Gastroesophageal sphincter (tissue), 4 donors: ENCODE data around the gene KDM5C. TPM values are rescaled to one million over a fixed set of nuclear protein-coding genes. Genes with fewer than 3 reads are reported as not detected.

Experiments used
- ATAC-seq: fragments of 150-250 bp; one replicate; pipeline ENCODE4 v1.9.1; 2016; ENCODE audit warnings: mild to moderate bottlenecking, moderate library complexity
- H3K27ac ChIP-seq, 4 donors: fragments of 200-600 bp; sonication (generic) in 3 of 4; 1 replicate in 3 of 4; 2 replicates in 1 of 4; pipeline ENCODE4 v1.5.1; 2016 to 2019
- H3K27me3 ChIP-seq: fragments of 200-600 bp; sonication (generic); one replicate; pipeline ENCODE4 v1.5.1; 2019
- H3K36me3 ChIP-seq, 2 donors: fragments of 200-600 bp; sonication (generic); one replicate each; pipeline ENCODE4 v1.5.1; 2019; ENCODE audit warnings: control low read depth in 1 of 2
- H3K4me1 ChIP-seq, 3 donors: fragments of 200-600 bp; sonication (generic); 1 replicate in 2 of 3; 2 replicates in 1 of 3; pipeline ENCODE4 v1.5.1; 2016 to 2019; ENCODE audit warnings: control low read depth in 2 of 3
- H3K4me3 ChIP-seq, 2 donors: fragments of 200-600 bp; sonication (generic); one replicate each; pipeline ENCODE4 v1.5.1; 2019; ENCODE audit warnings: mild to moderate bottlenecking in 1 of 2, moderate library complexity in 1 of 2
- H3K9me3 ChIP-seq, 3 donors: fragments of 200-600 bp; sonication (generic); one replicate each; pipeline ENCODE4 v1.5.1; 2017 to 2019; ENCODE audit warnings: control low read depth in 2 of 3
- CTCF ChIP-seq, 4 experiments: fragments of 200-600 bp in 2 of 4; fragments of 450-650 bp in 2 of 4; sonication (generic) in 1 of 4; IDR thresholded peaks; one replicate each; pipeline ENCODE4 v1.5.1; 2017 to 2019; ENCODE audit warnings: antibody characterized with exemption in 4 of 4, mild to moderate bottlenecking in 2 of 4, moderate library complexity in 2 of 4
- EP300 ChIP-seq: sonication (generic); formaldehyde crosslinking; IDR thresholded peaks from one replicate; pipeline ENCODE4 v1.6.1; 2017; ENCODE audit warnings: antibody characterized with exemption, mild to moderate bottlenecking
- POLR2A ChIP-seq, 2 donors: fragments of 450-650 bp; IDR thresholded peaks; one replicate each; pipeline ENCODE4 v1.6.1; 2017; ENCODE audit warnings: antibody characterized with exemption in 2 of 2, mild to moderate bottlenecking in 2 of 2, moderate library complexity in 1 of 2
- POLR2AphosphoS5 ChIP-seq: sonication (generic); formaldehyde crosslinking; IDR thresholded peaks from one replicate; pipeline ENCODE4 v1.6.1; 2017; ENCODE audit warnings: antibody characterized with exemption
- WGBS, 2 donors: methylation state at CpG; one replicate each; pipeline ENCODE4 v1.1.5; 2018; ENCODE audit warnings: low coverage in 1 of 2; 5-methylcytosine and 5-hydroxymethylcytosine counted together
- total RNA-seq, 4 donors: library from RNA; depleted of rRNA; stranded (reverse); fragments of >200 nt; gene quantifications; one replicate each; pipeline ENCODE4 v1.1.0, GENCODE V29; 2016

KDM5C gene
- total RNA-seq, 4 donors from 2014 or later, result 60.2 to 120 (median 79.7) TPM

GRCh38 chrX:53244610-53245009 is 19.6 kb upstream of the KDM5C start:
- no peaks in the 10 kb centered on the region for H3K27me3 ChIP-seq
- H3K36me3 ChIP-seq, result peaks cover 0 to 46% of the 10 kb centered on the region in 2 donors
- H3K9me3 ChIP-seq, result no peaks in the 10 kb centered on the region
- no peak overlapping the region for H3K4me3 ChIP-seq
- no peak overlapping the region for H3K27ac ChIP-seq
- WGBS, 2 donors, result 40 to 87% methylated on average over 1 of the region's 1 CpG
- ATAC-seq, result no peak
- no peaks in the 10 kb centered on the region for H3K4me1 ChIP-seq
- TF ChIP-seq POLR2AphosphoS5 (no peak), POLR2A (IDR thresholded peaks at IDR 0.05) (no peak), CTCF (IDR thresholded peaks at IDR 0.05) (peak in 1 of 4 experiments; percentile 14)

- H3K4me3 ChIP-seq, result no peak overlapping the region
Observed at GRCh38 chrX:53242310-53242709, 17.3 kb upstream of the KDM5C start.

GRCh38 chrX:53241558-53241957 is 16.6 kb upstream of the KDM5C start:
- Histone ChIP-seq H3K27ac (no peak overlapping the region), H3K36me3 (peaks cover 0 to 63% of the 10 kb centered on the region in 2 donors), H3K9me3 (no peaks in the 10 kb centered on the region), H3K4me1 (no peaks in the 10 kb centered on the region), H3K27me3 (no peaks in the 10 kb centered on the region), H3K4me3 (no peak overlapping the region)
- TF ChIP-seq POLR2A (IDR thresholded peaks at IDR 0.05) (no peak), POLR2AphosphoS5 (no peak), CTCF (IDR thresholded peaks at IDR 0.05) (no peak), EP300 (no peak)
- WGBS, 2 donors, result no CpG with 5 or more reads among the region's 7 CpGs
- no peak for ATAC-seq

More at GRCh38 chrX:53242310-53242709, 17.3 kb upstream of the KDM5C start:
- no peaks in the 10 kb centered on the region for H3K27me3 ChIP-seq
- no peak for ATAC-seq
- TF ChIP-seq POLR2AphosphoS5 (no peak), POLR2A (IDR thresholded peaks at IDR 0.05) (no peak), CTCF (IDR thresholded peaks at IDR 0.05) (no peak), EP300 (no peak)
- H3K27ac ChIP-seq, result no peak overlapping the region
- no peaks in the 10 kb centered on the region for H3K4me1 ChIP-seq
- H3K36me3 ChIP-seq, result peaks cover 0 to 63% of the 10 kb centered on the region in 2 donors
- WGBS, 2 donors, result 64% methylated on average over 4 of the region's 4 CpGs; no CpG with 5 or more reads in 1 of the 2 donors
- H3K9me3 ChIP-seq, result no peaks in the 10 kb centered on the region

- Histone ChIP-seq H3K36me3 (peaks cover 0 to 76% of the 10 kb centered on the region in 2 donors), H3K4me1 (no peaks in the 10 kb centered on the region), H3K27me3 (no peaks in the 10 kb centered on the region), H3K4me3 (no peak overlapping the region), H3K27ac (no peak overlapping the region), H3K9me3 (no peaks in the 10 kb centered on the region)
- ATAC-seq, result no peak
- TF ChIP-seq CTCF (IDR thresholded peaks at IDR 0.05), result no peak
- WGBS, 2 donors, result 80 to 90% methylated on average over 4 of the region's 6 CpGs
Observed at GRCh38 chrX:53239474-53239873, 14.5 kb upstream of the KDM5C start.

- H3K4me3 ChIP-seq, result no peak overlapping the region
- no peaks in the 10 kb centered on the region for H3K27me3 ChIP-seq
- 57 to 72% methylated on average over 6 of the region's 10 CpGs for WGBS, 2 donors
- peaks cover 0 to 73% of the 10 kb centered on the region in 2 donors for H3K36me3 ChIP-seq
- no peaks in the 10 kb centered on the region for H3K4me1 ChIP-seq
- no peaks in the 10 kb centered on the region for H3K9me3 ChIP-seq
- no peak overlapping the region for H3K27ac ChIP-seq
- TF ChIP-seq CTCF (IDR thresholded peaks at IDR 0.05), result no peak
- no peak for TF ChIP-seq POLR2A (IDR thresholded peaks at IDR 0.05)
- TF ChIP-seq POLR2AphosphoS5, result no peak
- no peak for TF ChIP-seq EP300
- no peak for ATAC-seq
Observed at GRCh38 chrX:53237056-53237455, 12.0 kb upstream of the KDM5C start.
